PC-9 (cell line): ENCODE results near the gene DIDO1. TPM values are rescaled to one million over a fixed set of nuclear protein-coding genes. Genes with fewer than 3 reads are reported as not detected.

Source experiments
- BruUV-seq: library from RNA; stranded (reverse); fragments of 400-500 nt; replicated peaks from 2 replicates; lab custom pipeline; 2021; lab: Mats Ljungman, UMichigan
- CTCF ChIA-PET: fragments of 300-600 bp; sonication (Branson Sonifier 250); formaldehyde crosslinking; loops from one replicate; lab custom pipeline; 2022; ENCODE audit warnings: antibody characterized with exemption; lab: Charles Lee
- POLR2A ChIA-PET: fragments of 300-600 bp; sonication (Branson Sonifier 250); formaldehyde crosslinking; loops from one replicate; lab custom pipeline; 2022; ENCODE audit warnings: antibody characterized with exemption; ENCODE audit not compliant: unreplicated experiment; lab: Charles Lee
- DNase-seq, 2 experiments: peaks; one replicate each; pipeline versions ENCODE4 v3.0.0 to v3.0.0-alpha.2; 2015 to 2022; ENCODE audit warnings: mixed read lengths in 1 of 2
- H2AFZ ChIP-seq: fragments of 200-600 bp; sonication (generic); 2 replicates; pipeline ENCODE4 v1.8.1; 2017; ENCODE audit warnings: antibody characterized with exemption
- H3F3A ChIP-seq: fragments of 200-600 bp; sonication (generic); 2 replicates; pipeline ENCODE4 v1.8.1; 2017; ENCODE audit warnings: antibody characterized with exemption, mild to moderate bottlenecking, low read depth; ENCODE audit not compliant: insufficient read depth
- H3K27ac ChIP-seq: fragments of 200-600 bp; sonication (generic); 2 replicates; pipeline ENCODE4 v1.6.1; 2016; ENCODE audit warnings: mixed run types
- H3K27me3 ChIP-seq: fragments of 200-600 bp; sonication (generic); 2 replicates; pipeline ENCODE4 v1.6.1; 2016; ENCODE audit warnings: low read depth, mixed run types; ENCODE audit not compliant: insufficient read depth
- H3K36me3 ChIP-seq: fragments of 200-600 bp; sonication (generic); 2 replicates; pipeline ENCODE4 v1.6.1; 2016; ENCODE audit warnings: low read depth, mixed run types
- H3K4me1 ChIP-seq: fragments of 200-600 bp; sonication (generic); replicated peaks from 2 replicates; pipeline ENCODE4 v1.6.1; 2016; ENCODE audit warnings: mixed run types; ENCODE audit not compliant: insufficient read depth
- H3K4me2 ChIP-seq: fragments of 200-600 bp; sonication (generic); 2 replicates; pipeline ENCODE4 v1.6.1; 2017; ENCODE audit warnings: mixed run types
- H3K4me3 ChIP-seq: fragments of 200-600 bp; sonication (generic); 2 replicates; pipeline ENCODE4 v1.6.1; 2016; ENCODE audit warnings: mixed run types
- H3K79me2 ChIP-seq: fragments of 200-600 bp; sonication (generic); 2 replicates; pipeline ENCODE4 v1.6.1; 2017; ENCODE audit warnings: low read depth, mixed run types
- H3K9me2 ChIP-seq: fragments of 200-600 bp; sonication (generic); 2 replicates; pipeline ENCODE4 v1.8.1; 2017; ENCODE audit warnings: mild to moderate bottlenecking; ENCODE audit not compliant: insufficient read depth
- H3K9me3 ChIP-seq: fragments of 200-600 bp; sonication (generic); 2 replicates; pipeline ENCODE4 v1.8.1; 2016; ENCODE audit warnings: low read depth; ENCODE audit not compliant: insufficient read depth
- H4K20me1 ChIP-seq: fragments of 200-600 bp; sonication (generic); 2 replicates; pipeline ENCODE4 v1.8.1; 2017; ENCODE audit not compliant: insufficient read depth
- EZH2 ChIP-seq: fragments of 200-600 bp; sonication (generic); IDR thresholded peaks from 2 replicates; pipeline ENCODE4 v1.8.0; 2017; ENCODE audit warnings: antibody characterized with exemption, low read depth
- intact Hi-C: fragments of 100-400 bp; cut with micrococcal nuclease; formaldehyde crosslinking; loops from one replicate; pipeline ENCODE4 v1.10.0; 2022; ENCODE audit not compliant: unreplicated experiment
- total RNA-seq: library from RNA; stranded (reverse); gene quantifications from 2 replicates; pipeline ENCODE4 v1.2.3, GENCODE V29; 2021
- TF ChIP-seq, protein P1 (sequence below): fragments of 200-600 bp; sonication (generic); conservative IDR thresholded peaks from 2 replicates; pipeline ENCODE4 v1.6.1; 2017; ENCODE audit warnings: mixed run types, antibody characterized with exemption, mild to moderate bottlenecking, moderate library complexity

Gene DIDO1
- total RNA-seq, 1 experiment from 2014 or later: 61.4 TPM

- H3K27me3 ChIP-seq: peaks cover 95% of the 10 kb centered on the region
- intact Hi-C loops: loop anchor here (1.0 to 2.0 kb wide), 3 partner anchors 36 to 200 kb away; no protein-coding TSS in a partner anchor
Observed at GRCh38 chr20:62972845-62973745, 46.8 kb upstream of the DIDO1 start.

GRCh38 chr20:62971950-62972844 is 45.9 kb upstream of the DIDO1 start:
- no TSS peak for BruUV-seq
- ChIA-PET CTCF (interaction anchor here (0.5 to 1.0 kb wide), 6 partner anchors 37 to 1148 kb away, joined by 3 to 11 read pairs (median 9); no protein-coding TSS in a partner anchor), POLR2A (no interaction called here)
- Histone ChIP-seq H3K9me3 (no peaks in the 10 kb centered on the region), H3K4me3 (no peak overlapping the region; the same call in 1 of the 2 replicates), H3K9me2 (no peaks in the 10 kb centered on the region), H3K4me1 (0 out of 2 replicates have a peak, but pooled peaks cover 3% of the 10 kb centered on the region), H3K36me3 (no peaks in the 10 kb centered on the region), H3K27ac (no peak overlapping the region), H3K79me2 (no peaks in the 10 kb centered on the region), H3K27me3 (peaks cover 95% of the 10 kb centered on the region), H3K4me2 (peak overlapping the region; percentile 58; the same call in 1 of the 2 replicates), H4K20me1 (no peaks in the 10 kb centered on the region; the same call in 1 of the 2 replicates), H2AFZ (no peak overlapping the region), H3F3A (no peaks in the 10 kb centered on the region)
- peak; percentile 64 to 86 for DNase-seq
- intact Hi-C loops: loop anchor here (1.0 to 2.0 kb wide), 3 partner anchors 37 to 201 kb away; no protein-coding TSS in a partner anchor
- TF ChIP-seq, protein P1, sequence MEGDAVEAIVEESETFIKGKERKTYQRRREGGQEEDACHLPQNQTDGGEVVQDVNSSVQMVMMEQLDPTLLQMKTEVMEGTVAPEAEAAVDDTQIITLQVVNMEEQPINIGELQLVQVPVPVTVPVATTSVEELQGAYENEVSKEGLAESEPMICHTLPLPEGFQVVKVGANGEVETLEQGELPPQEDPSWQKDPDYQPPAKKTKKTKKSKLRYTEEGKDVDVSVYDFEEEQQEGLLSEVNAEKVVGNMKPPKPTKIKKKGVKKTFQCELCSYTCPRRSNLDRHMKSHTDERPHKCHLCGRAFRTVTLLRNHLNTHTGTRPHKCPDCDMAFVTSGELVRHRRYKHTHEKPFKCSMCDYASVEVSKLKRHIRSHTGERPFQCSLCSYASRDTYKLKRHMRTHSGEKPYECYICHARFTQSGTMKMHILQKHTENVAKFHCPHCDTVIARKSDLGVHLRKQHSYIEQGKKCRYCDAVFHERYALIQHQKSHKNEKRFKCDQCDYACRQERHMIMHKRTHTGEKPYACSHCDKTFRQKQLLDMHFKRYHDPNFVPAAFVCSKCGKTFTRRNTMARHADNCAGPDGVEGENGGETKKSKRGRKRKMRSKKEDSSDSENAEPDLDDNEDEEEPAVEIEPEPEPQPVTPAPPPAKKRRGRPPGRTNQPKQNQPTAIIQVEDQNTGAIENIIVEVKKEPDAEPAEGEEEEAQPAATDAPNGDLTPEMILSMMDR: peak; percentile 88
- no peak for TF ChIP-seq EZH2

More at GRCh38 chr20:62972845-62973745, 46.8 kb upstream of the DIDO1 start:
- no peaks in the 10 kb centered on the region; the same call in 1 of the 2 replicates for H4K20me1 ChIP-seq
- no TSS peak for BruUV-seq
- no peak overlapping the region for H3K27ac ChIP-seq
- H3K4me2 ChIP-seq: peak overlapping the region; percentile 58; the same call in 1 of the 2 replicates
- no peaks in the 10 kb centered on the region for H3K36me3 ChIP-seq
- ChIA-PET CTCF (interaction anchor here (0.5 to 1.0 kb wide), 4 partner anchors 36 to 1147 kb away, joined by 3 to 11 read pairs (median 7); no protein-coding TSS in a partner anchor), POLR2A (interaction anchor here (0.7 kb wide), 1 partner anchor 310 kb away, joined by 4 read pairs; no protein-coding TSS in a partner anchor)
- H3F3A ChIP-seq: no peaks in the 10 kb centered on the region
- H2AFZ ChIP-seq: no peak overlapping the region
- H3K79me2 ChIP-seq: no peaks in the 10 kb centered on the region
- H3K9me2 ChIP-seq: no peaks in the 10 kb centered on the region
- H3K4me1 ChIP-seq: 0 out of 2 replicates have a peak, but pooled peaks cover 3% of the 10 kb centered on the region
- no peaks in the 10 kb centered on the region for H3K9me3 ChIP-seq
- DNase-seq: no peak
- TF ChIP-seq EZH2: no peak
- TF ChIP-seq, protein P1: no peak
- H3K4me3 ChIP-seq: no peak overlapping the region
